Stimulated activated CD4-positive, alpha-beta T cell treated with anti-CD3 and anti-CD28 coated beads, Interleukin-12 subunit alpha, Interleukin-12 subunit beta, amount 100 ng/mL, for 4 hours (primary cell): ENCODE results near the gene LCE1C.

Experiments
- DNase-seq: peaks from one replicate; pipeline ENCODE4 v3.0.0-alpha.2; 2020

The LCE1C gene

GRCh38 chr1:152759453-152760173, 46.8 kb downstream of the LCE1C start:
- no peak for DNase-seq

- DNase-seq: no peak
These were observed 47.8 kb downstream of the LCE1C start for GRCh38 chr1:152758636-152759035.

- no peak for DNase-seq
These were observed 48.7 kb downstream of the LCE1C start, which contains the start of gene KPRP for GRCh38 chr1:152757747-152758146. Gene KPRP (plus strand): TSS chr1:152758025. CDS start chr1:152759589, 1,564 bp downstream.

- DNase-seq: no peak
These were observed 49.6 kb downstream of the LCE1C start for GRCh38 chr1:152756872-152757271.
